Right renal pelvis (tissue), 4 donors: Measurements from ENCODE around the gene COLEC12. TPM values are rescaled to one million over a fixed set of nuclear protein-coding genes. Genes with fewer than 3 reads are reported as not detected.
"Not testable (repeated sequence)": the region's sequence is repeated elsewhere in the genome, so short reads cannot be mapped to it uniquely, and the experiment has no call there.

Source experiments
- DNase-seq, 4 donors: peaks; one replicate each; pipeline ENCODE4 v3.0.0-alpha.2; 2013; ENCODE audit warnings: low read depth in 4 of 4, low spot score in 3 of 4, missing footprints in 1 of 4
- polyA plus RNA-seq, 4 donors: library from polyadenylated mRNA; unstranded; fragments of 120-200 nt; gene quantifications; one replicate each; pipeline ENCODE4 v1.2.1, GENCODE V29; 2013; ENCODE audit not compliant: insufficient read length in 4 of 4

Gene COLEC12
- polyA plus RNA-seq, 4 donors, result 28.0 to 32.7 (median 29.1) TPM

DNA sequence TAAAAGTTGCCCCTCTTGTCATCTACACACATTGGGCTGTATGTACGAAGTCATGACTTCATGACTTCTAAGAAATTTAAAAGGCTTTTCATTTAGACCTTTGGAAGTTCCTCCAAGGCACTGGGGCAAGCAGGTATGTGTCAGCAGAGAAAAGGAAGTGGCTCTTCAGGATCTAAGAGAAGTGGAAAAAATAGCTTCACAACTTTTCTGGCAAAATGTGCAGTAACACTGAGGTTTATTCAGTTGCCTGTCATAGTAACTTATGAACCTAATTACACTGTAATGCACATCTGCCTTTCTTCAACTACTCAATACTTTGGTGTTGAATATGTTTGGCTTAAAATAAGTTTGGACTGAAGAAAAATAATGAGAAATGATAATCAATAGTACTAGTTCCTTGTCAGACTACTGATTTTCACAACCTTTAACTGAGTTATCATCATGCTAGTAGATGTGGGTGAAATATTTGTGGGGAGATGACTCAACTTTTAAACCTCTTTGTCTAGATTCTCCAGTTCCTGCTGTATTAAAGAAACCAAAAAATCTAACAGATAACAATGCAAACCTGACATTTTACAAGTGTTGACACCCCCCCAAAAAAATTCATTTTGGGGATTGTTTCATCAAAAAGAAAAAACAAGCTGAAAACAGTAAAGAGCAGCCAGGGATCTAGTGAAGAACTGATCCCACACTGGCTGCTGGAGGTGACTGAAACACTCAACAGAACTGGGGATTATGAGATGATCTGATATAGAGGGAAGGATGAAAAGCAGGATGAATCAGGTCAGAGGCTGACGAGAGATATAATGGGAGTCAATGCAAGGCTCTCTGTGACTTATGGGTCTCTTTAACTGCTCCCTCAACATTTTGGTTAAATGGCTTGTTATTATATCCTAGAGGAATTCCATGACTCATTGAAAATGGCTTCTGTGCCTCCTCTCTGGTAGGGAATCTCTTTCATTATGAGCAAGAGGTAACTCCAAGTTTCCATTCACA, 84.6 kb downstream of the COLEC12 start:
- no peak for DNase-seq

DNA sequence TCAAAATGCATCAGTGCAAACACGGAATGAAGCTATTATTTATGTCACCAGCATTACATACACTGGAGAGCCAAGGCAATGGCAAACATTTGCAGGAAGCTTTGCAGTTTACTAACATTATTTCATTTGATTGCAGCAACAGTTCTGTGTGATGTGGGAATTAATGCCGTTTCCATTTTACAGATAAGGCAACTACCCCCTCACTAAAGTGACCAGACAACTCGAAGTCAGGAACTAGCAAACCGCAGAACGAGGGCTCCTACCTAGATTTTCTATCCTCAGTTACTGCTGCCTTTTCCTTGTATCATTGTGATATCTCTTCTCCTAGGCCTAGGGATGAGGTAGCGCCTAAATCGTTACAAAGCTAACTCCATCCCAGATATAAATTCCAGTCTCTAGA, 85.5 kb downstream of the COLEC12 start:
- no peak for DNase-seq

DNA sequence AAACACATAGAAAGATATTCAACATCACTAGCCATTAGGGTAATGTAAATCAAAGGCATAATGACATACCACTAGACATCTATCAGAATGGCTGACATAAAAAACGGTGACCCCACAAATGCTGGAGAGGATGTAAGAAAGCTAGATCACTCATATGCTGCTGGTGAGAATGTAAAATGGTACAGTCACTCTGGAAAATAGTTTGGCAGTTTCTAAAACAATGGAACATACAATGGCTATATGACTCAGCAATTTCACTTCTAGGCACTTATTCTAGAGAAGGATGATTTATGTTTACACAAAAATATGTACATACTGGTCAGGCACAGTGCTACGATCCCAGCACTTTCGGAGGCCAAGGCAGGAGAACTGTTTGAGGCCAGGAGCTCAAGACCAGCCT, 87.3 kb downstream of the COLEC12 start:
- DNase-seq, result no peak

DNA sequence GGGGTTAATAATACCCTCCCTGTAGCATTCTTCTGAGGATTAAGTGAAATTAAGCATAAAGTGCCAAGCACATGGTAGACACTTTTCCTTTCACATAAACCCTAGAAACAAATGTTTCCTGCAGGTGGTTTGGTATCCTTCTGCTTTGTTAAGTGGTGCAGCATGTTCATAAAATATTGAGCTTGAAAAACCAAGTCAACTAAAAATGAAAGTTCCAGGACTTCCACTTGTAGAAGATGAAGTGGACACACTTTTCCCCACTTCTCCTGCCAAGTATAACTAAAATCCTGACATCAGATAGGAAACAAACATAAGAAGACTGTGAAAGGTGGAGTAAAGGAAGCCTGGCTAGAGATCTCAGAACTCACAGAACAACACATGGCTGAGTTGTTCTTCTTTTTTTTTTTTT, 90.5 kb downstream of the COLEC12 start:
- DNase-seq, result no peak

DNA sequence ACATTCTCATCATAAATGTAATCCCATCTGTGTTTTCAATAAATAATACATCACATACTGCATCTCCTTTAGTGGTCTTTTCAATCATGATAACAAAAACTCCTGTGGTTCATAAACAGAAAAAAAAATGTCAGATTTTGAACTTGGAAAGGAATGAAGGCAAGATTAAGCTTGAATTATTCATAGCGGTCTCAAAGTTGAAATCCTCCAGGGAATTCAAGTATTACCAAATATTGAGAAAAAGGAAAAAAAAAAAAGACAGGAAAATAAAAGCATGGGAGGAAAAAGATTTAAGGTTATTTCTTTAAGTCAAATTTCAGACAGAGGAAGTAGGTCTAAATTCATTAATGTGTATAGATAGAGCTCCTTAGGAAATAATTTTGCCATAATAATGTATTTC, 92.1 kb downstream of the COLEC12 start:
- DNase-seq, result no peak

DNA sequence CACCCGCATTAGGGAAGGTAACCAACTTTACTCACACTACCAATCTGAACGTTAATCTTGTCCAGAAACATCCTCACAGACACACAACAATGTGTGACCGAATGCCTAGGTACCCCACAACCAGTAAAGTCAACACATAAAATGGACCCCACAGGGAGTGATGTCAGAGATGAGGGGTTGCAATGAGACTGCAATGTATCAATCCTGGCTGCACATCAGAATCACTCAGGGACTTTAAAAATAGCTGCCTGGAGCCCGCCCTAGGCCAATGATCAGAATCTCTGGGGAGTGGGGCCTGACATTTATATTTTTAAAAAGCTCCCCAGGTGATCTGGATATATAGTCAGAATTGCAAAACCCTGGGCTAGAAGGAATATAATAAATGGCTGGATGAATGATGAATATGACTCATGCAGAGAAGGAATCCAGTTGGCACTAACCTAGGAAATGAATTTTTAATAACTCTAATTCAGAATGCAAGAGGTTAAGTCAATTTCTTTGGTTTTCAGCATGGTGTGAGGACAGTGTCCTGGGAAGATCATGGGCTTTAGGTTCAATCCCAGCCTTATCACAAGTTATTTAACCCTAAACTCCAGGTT, 92.8 kb downstream of the COLEC12 start:
- DNase-seq, result no peak

DNA sequence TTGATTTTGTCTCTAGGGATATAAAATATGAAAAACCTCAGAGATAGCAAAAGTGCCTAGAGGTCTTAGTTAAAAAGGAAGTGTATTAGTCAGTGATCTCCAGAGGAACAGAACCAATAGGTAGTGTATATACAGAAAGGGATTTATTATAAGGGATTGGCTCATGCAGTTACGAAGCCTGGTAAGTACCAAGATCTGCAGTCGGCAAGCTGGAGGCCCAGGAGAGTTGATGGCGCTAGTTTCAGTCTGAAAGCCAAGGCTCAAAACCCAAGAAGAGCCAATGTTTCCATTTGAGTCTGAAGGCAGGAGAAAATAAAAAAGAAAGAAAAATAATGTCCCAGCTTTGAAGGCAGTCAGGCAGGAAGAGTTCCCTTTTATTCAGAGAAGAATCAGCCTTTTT, 93.3 kb downstream of the COLEC12 start:
- no peak for DNase-seq

DNA sequence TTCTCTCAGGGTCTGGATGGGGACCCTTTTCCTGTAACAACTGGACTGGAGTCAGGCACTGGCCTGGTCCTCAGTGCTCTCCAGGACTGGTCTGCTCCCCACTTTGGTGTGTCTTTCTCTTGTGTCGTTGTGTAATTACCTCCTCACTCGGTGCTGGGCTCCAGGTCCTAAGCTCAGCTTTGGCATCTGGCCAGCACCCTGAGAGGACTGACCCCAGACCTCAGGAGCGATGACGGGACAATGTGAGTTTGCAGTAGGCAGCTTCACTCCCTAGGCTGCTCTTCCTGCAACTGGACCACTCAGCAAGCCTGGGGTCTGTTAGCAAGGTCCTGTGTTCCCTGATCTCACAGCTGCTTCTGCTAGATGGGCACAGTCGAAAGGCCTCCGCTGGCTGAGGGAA, 93.8 kb downstream of the COLEC12 start:
- DNase-seq, result no peak

DNA sequence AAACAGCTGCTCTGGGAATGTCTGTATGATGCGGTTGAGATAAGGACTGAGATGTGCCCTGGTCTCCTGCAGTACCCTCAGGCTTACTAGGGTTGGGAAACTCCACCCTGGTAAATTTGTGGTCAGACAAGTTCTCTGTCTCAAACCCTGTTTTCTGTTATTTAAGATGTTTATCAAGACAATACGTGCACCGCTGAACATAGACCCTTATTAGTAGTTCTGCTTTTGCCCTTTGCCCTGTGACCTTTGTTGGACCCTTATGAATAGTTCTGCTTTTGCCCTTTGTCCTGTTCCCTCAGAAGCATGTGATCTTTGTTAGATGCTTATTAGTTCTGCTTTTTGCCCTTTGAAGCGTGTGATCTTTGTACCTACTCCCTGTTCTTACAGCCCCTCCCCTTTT, 95.5 kb downstream of the COLEC12 start:
- DNase-seq, result not testable (repeated sequence)

DNA sequence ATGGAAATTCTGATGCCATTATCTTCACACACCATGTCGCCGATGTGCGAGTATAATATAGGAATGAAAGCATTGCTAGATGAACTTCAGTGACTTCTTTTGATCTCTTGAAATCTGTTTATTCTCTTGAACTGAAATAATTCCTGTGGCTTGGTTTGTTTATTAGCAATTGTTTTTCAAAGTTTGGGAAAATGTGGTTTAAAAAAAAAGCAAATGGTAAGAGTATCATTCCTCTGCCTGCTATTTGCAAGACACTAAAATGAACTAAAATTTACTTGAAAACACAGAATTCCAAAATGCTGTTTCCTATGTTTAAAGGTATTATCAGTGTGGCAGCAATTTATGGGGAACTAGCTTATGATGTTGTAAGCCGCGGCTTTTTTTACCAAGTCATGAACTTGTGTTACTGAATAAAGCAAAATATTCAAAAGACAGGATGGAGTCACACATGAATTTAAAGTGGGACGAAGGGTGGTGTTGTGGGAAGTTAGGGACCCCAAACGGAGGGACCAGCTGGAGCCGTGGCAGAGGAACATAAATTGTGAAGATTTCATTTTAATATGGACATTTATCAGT, 96.4 kb downstream of the COLEC12 start:
- no peak for DNase-seq

DNA sequence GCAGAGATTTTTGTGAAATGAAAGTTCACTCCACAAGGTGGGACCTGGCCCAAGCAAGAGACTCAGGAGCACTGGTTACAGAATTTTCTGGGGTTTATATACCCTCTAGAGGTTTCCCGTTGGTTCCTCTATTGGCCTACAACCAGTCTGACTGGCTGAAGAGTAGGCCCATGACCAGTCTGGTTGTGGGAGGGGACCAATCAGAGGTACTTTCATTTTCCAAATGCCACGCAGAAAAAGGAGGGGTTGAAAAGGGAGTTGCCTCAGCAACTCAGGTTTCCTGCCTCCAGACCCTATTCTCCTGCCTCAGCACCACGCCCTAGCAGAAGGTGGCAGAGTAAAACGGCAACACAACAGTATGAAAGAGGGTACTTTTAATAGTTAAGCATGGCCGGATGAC, 98.4 kb downstream of the COLEC12 start:
- DNase-seq, result no peak

DNA sequence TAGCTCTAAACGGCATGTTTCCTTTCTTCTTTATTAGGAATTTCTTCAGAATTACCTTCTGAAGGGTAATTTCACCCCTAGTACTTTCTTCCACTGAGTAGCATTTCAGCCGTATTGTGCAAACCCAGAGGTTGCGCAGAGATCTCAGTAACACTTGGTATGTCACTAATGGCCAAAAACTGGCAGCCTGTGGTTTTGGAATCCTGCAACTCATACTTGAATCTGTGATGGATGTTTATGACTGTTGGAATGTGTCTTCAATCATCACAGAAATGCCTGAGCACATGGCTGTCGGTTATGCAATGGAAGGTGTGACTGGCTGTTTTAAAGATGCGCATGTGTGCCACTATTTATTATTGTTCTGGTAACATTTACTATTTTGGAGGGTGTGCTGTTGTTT, 100.0 kb downstream of the COLEC12 start:
- no peak for DNase-seq

DNA sequence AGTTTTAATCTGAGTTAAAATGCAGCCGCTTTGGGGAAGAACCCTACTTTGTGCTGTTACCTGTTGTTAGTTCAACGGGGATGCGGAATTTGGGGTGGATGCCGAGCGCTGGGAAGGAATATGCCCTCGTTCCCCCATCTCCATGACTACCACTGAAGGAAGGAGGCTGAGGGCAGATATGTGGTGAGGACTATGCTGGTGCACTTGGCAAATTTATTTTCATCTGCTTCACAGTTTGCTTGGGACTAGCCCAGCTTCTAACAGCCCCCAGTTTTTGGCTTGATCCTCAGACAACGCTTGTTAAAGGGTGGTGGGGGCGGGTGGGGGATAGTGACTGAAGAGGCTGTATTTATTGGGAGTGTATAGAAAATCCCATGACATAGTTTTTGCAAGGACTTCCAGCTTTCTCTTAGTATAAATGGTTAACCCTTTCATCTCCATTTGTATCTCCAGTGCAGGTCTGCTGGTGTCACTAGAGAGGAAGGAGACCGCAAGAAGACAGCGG, 100.8 kb downstream of the COLEC12 start:
- DNase-seq, result no peak

DNA sequence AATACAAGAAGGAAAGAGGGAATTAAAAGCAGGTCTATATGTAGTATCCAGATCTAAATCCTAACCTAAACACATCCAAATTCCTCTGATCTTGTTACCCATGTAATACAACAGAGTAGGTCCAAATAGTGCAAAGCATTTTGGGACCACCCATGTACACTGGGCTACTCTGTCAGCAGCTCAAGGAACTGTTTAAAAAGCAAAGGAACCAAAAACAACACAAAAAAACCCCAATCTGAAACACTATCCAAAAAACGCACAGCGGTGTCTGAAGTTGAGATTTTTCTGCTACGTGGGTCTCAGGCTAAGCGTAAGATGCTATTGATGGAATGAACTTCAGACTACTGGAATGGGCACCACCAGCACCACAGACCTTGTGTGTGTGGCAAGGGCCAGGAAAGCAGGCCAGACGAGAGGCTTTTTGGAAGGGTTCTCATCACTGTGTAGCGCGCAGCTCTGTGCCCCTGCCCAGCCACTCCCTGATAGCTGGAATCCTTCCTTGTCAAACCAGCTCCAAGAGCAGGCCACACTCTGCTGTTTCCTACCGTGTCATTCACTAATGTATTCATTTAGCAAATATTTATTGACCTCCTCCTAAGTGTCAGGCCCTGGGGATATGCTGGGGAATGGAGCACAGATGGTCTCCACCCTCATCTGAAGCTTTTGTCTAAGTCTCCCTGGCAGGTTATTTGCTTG, 101.4 kb downstream of the COLEC12 start:
- DNase-seq, result no peak

DNA sequence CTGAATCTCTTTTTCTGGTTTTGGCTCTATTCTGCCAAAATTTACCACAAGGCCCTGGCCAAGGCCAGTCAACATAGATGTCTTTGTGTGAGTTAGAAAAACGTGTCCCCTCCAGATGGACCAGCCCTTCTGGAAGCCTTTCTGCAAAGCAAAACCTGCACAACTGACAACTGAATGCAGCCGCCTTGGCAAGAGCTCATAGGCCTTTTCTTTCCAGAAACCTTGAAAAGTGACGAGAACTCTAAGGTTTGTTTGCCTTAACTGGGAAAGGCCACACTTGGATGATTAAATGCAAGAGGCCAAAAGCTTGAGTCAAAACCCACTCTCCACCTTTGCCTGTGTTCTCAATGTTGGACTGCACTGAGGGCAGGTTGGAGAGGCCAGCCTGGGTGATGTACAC, 103.9 kb downstream of the COLEC12 start:
- DNase-seq, result no peak

DNA sequence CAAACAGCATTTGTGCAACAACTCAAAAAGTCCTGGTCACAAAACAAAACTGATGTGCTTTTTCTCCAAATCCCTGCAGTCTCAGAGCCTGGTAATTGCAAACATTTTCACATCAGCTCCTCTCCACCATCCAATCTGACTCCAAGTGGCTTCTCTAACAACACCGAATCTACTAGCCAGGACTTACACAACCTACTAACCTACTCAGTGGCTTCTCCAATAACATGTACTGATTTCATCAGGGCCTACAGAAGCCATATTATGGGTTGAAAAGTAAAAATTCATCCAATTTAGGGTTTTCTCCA, 104.3 kb downstream of the COLEC12 start:
- DNase-seq, result no peak

DNA sequence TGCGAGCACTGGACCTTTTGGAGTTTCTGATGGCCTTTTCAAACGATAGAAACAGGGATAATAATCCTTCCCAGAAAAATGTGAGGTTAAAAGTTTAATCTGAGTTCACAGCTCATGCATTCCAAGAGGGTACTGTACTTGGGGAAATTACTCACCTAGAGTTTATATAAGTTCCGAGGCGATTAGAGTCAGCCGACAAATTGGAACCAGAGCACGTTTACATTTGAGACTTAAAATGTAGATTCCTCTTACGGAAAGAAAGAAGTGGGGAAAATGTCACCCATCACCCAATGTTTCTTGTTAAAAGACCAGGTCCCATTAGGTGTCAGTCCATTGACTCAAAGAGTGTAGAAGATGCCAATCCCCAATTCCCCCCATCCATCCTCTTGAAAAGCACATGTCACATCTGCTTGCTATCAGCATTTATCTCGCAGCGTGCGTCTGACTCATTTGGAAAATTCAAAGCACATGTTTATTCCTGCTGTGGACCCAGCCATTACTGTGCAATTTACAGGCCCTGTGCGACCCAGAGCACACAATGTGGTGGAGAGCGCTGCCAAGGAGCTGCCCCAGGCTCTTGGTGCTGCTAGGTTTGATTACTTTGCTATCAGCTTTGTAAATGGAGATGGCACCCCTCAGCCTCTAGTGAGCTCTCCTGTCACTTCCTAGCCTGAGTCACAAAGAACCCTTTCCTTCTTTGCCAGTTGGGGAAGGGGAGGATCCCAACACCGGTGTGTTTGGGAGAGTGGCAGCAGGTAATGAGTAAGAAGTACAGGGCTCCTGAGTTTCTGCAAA, 104.8 kb downstream of the COLEC12 start:
- DNase-seq, result no peak

DNA sequence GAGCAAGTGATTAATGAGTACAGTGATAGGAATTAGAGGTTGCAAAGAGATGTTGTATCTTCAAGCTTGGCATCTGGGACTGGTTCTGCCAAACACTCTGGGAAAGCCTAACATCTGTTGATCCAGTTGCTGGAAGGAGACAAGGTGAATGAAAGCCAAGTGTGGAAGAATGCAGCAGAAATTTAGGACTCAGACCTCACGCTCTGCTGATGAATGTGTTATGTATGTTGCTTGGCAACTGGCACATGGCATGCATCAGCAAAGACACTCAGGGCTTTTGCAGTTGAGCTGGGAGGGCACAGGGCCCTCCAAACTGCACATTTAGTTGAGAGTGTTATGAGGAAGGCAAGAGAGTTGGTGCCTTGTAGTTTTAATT, 105.5 kb downstream of the COLEC12 start:
- no peak for DNase-seq

DNA sequence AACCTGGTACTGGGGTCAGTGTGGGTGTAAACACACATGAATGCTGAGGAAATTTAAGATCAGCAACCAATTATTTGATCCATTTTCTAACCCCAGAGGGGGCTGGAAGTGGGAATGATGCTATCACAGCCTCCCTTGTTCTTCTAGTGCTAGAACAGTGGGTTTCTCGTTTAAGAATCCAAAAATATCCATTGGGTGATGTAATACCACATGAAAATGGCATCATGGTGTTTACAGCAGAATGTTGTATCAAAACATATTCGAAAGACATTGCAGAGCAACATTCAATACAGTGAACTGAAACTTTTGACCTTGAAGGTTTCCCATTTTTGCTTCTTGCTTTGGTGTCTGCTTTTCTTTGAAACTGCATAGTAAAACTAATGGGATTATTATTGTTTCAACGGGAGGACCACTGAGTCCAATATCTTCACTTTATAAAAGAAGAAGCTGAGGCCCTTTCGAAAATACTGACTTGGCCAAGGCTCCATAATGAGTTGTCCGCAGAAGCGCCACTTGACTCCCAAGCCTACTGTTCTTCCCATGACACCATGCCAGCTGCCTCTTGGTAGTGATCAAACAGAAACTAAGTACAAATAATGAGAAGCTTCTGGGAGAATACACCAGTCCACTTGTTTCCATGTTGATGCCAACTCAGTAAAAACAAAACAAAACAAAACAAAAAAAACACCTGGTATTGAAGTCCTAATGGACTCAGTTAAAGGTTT, 106.1 kb downstream of the COLEC12 start:
- DNase-seq, result no peak

DNA sequence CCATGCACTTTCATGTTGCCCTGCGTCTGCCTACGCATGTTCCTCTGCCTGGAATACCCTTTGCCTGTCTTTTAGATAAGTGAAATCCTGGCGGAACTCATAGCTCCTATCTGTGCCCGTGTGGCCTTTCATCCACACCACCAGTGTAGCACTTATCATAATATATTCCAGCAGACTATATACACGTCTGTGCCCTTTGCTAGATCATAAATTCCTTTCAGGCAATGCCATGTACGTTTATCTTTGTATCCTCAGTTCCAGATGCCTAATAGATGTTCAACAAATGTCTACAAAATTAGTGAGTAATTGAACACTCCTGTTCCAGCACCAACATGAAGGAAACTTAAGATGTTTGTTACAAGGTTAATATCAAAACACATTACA, 106.9 kb downstream of the COLEC12 start:
- no peak for DNase-seq
